Right ventricle myocardium inferior (tissue), 1 donor: ENCODE results near the gene FECH. TPM values are rescaled to one million over a fixed set of nuclear protein-coding genes. Genes with fewer than 3 reads are reported as not detected.

Experiments
- total RNA-seq: library from RNA; stranded (reverse); fragmentation: NEBNext Ultra II Directional; extraction: Animal tissue kit (Norgen Biotek cat#: 25700); gene quantifications from one replicate; pipeline ENCODE4 v1.2.1, GENCODE V29; 2021
- donor health status: DM: no; HTN: yes; CAD: no; lungs with severe emphysema.

FECH gene
- total RNA-seq, 1 donor from 2014 or later, result 35.2 TPM

Other genes starting within 250 kb of the FECH start
- not detected for gene ST8SIA3, start 234.1 kb downstream of the FECH start, total RNA-seq
- 0.03 TPM for gene ONECUT2, start 151.3 kb downstream of the FECH start, total RNA-seq
- gene NARS1, start 35.1 kb upstream of the FECH start, total RNA-seq, result 103 TPM
- 5.0 TPM for gene ATP8B1, start 216.6 kb upstream of the FECH start, total RNA-seq